Vagina (tissue), 2 donors: ENCODE measurements around the gene NID1. TPM values are rescaled to one million over a fixed set of nuclear protein-coding genes. Genes with fewer than 3 reads are reported as not detected.
A peak's percentile ranks its signal among the peaks of the same experiment; 100 is the strongest.

ENCODE experiments used
- DNase-seq, 2 donors: peaks; one replicate each; pipeline ENCODE4 v3.0.0-alpha.2; 2017; ENCODE audit errors: extremely low spot score in 2 of 2
- H3K27ac ChIP-seq: fragments of 200-600 bp; sonication (generic); one replicate; pipeline ENCODE4 v1.5.1; 2019
- H3K27me3 ChIP-seq: fragments of 200-600 bp; sonication (generic); one replicate; pipeline ENCODE4 v1.5.1; 2019
- H3K36me3 ChIP-seq, 2 donors: fragments of 200-600 bp; sonication (generic); one replicate each; pipeline ENCODE4 v1.5.1; 2017 to 2019
- H3K4me1 ChIP-seq: fragments of 200-600 bp; sonication (generic); one replicate; pipeline ENCODE4 v1.5.1; 2019
- H3K4me3 ChIP-seq, 2 donors: fragments of 200-600 bp; sonication (generic); 1 replicate in 1 of 2; 2 replicates in 1 of 2; pipeline ENCODE4 v1.5.1; 2016 to 2019
- H3K9me3 ChIP-seq: fragments of 200-600 bp; sonication (generic); one replicate; pipeline ENCODE4 v1.5.1; 2019
- CTCF ChIP-seq, 3 experiments: fragments of 450-650 bp in 2 of 3; fragments of 200-600 bp in 1 of 3; sonication (generic) in 1 of 3; IDR thresholded peaks; one replicate each; pipeline ENCODE4 v1.5.1; 2017 to 2019; ENCODE audit warnings: antibody characterized with exemption in 3 of 3, mild to moderate bottlenecking in 2 of 3, moderate library complexity in 2 of 3
- POLR2A ChIP-seq, 2 donors: fragments of 450-650 bp; IDR thresholded peaks; one replicate each; pipeline ENCODE4 v1.6.1; 2017; ENCODE audit warnings: antibody characterized with exemption in 2 of 2, mild to moderate bottlenecking in 2 of 2, moderate library complexity in 2 of 2
- POLR2AphosphoS5 ChIP-seq, 2 donors: sonication (generic); formaldehyde crosslinking; IDR thresholded peaks; one replicate each; pipeline ENCODE4 v1.9.0; 2017; ENCODE audit warnings: antibody characterized with exemption in 2 of 2, mild to moderate bottlenecking in 2 of 2, low read depth in 1 of 2; ENCODE audit not compliant: insufficient read depth in 1 of 2
- intact Hi-C: fragments of 100-400 bp; cut with DNase I; formaldehyde crosslinking; loops from one replicate; pipeline ENCODE4 v1.15.1; 2023
- total RNA-seq: library from RNA; depleted of rRNA; stranded (reverse); fragments of >200 nt; gene quantifications from one replicate; pipeline ENCODE4 v1.2.3, GENCODE V29; 2016

NID1 gene
- total RNA-seq, 1 donor from 2014 or later, result 154 TPM

- DNase-seq, result no peak
- peaks cover 8% of the 10 kb centered on the region for H3K4me1 ChIP-seq
- H3K27ac ChIP-seq, result no peak overlapping the region
- H3K4me3 ChIP-seq, result no peak overlapping the region
- H3K27me3 ChIP-seq, result no peaks in the 10 kb centered on the region
- TF ChIP-seq POLR2AphosphoS5 (IDR thresholded peaks at IDR 0.05; ENCODE audit: insufficient read depth in 1 of 2, low read depth in 1 of 2) (no peak), POLR2A (IDR thresholded peaks at IDR 0.05) (no peak), CTCF (IDR thresholded peaks at IDR 0.05) (no peak)
- intact Hi-C loops, result no loop called here
- H3K36me3 ChIP-seq, result no peaks in the 10 kb centered on the region
- no peaks in the 10 kb centered on the region for H3K9me3 ChIP-seq
These were observed 113.2 kb downstream of the NID1 start for GRCh38 chr1:235951661-235952060.

DNA sequence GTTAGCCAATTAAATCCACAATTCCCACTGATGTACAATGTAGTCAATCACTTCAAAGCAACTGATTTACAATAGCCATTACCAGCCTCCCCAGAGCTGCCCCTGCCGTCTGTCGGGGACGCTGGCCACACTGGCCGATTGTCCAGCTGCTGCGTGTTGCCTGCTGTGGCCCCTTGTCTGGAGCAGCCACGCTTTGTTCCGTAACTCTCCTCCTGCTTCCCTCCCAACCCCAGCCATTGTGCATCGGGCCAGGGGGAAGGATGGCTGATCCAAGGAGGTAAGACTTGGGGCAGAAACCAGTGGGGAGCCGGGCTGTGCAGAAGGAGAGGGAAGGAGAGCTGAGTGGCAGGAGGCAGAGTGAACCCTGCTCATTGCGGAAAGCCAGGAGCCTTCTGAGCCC lies 114.6 kb downstream of the NID1 start:
- intact Hi-C loops, result no loop called here
- Histone ChIP-seq H3K27me3 (no peaks in the 10 kb centered on the region), H3K4me3 (no peak overlapping the region), H3K27ac (no peak overlapping the region), H3K9me3 (no peaks in the 10 kb centered on the region), H3K36me3 (no peaks in the 10 kb centered on the region), H3K4me1 (peaks cover 8% of the 10 kb centered on the region)
- peak in 1 of 2 donors; percentile 67 for DNase-seq
- TF ChIP-seq POLR2A (IDR thresholded peaks at IDR 0.05) (no peak), POLR2AphosphoS5 (IDR thresholded peaks at IDR 0.05; ENCODE audit: insufficient read depth in 1 of 2, low read depth in 1 of 2) (no peak), CTCF (IDR thresholded peaks at IDR 0.05) (no peak)

DNA sequence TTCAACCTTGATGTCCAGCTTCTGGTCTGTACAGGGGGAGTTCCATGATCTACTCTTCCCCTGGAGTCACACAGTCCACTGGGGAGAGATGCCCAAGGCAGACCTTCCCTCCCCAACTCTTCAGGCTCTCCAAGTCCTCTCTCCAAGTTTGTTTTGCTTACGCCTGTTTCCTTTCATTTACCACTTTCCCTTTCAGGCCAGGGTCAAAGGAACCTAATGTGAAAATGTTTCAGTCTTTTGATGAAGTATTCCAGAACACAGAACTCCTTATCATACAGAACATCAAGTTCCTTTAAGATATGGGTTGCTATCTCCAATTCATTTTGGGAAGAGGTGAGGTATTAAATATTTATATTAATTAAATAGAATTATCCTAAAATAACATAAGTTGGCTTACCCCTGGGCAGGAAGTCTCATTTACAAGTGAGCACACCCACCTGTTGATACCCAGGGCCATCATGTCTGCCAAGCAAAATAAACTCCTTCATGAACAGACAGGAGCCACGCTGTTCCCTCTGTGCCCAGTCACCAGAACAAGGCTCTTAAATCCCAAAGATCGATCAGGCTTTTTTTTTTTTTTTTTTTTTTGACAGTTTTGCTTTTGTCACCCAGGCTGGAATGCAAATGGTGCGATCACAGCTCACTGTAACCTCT lies 116.0 kb downstream of the NID1 start:
- TF ChIP-seq POLR2AphosphoS5 (IDR thresholded peaks at IDR 0.05; ENCODE audit: insufficient read depth in 1 of 2, low read depth in 1 of 2), result peak in 1 of 2 donors; percentile 68
- no peak for TF ChIP-seq POLR2A (IDR thresholded peaks at IDR 0.05)
- no peak for TF ChIP-seq CTCF (IDR thresholded peaks at IDR 0.05)
- Histone ChIP-seq H3K27me3 (no peaks in the 10 kb centered on the region), H3K4me1 (peaks cover 10% of the 10 kb centered on the region), H3K36me3 (no peaks in the 10 kb centered on the region), H3K9me3 (no peaks in the 10 kb centered on the region), H3K27ac (no peak overlapping the region), H3K4me3 (no peak overlapping the region)
- DNase-seq, result no peak
- intact Hi-C loops, result no loop called here

DNA sequence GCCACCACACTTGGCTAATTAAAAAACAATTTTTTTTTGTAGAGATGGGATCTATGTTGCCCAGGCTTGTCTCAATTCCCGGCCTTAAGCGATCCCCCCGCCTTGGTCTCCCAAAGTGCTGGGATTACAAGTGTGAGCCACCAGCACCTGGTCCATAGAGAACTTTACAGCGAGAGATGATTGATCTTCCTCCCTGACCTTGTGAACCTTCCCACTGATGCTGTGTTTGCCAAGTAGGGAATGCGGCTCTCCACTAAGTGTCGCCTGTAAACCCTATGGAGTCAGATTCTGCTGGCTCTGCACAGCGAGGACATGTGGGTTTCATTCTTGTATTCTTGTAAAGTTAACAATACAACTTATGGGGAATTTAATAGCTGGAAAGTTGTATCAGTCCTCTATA lies 116.9 kb downstream of the NID1 start:
- Histone ChIP-seq H3K4me3 (no peak overlapping the region), H3K27me3 (no peaks in the 10 kb centered on the region), H3K9me3 (no peaks in the 10 kb centered on the region), H3K27ac (no peak overlapping the region), H3K4me1 (peaks cover 19% of the 10 kb centered on the region), H3K36me3 (no peaks in the 10 kb centered on the region)
- DNase-seq, result no peak
- TF ChIP-seq POLR2A (IDR thresholded peaks at IDR 0.05) (no peak), POLR2AphosphoS5 (IDR thresholded peaks at IDR 0.05; ENCODE audit: insufficient read depth in 1 of 2, low read depth in 1 of 2) (no peak), CTCF (IDR thresholded peaks at IDR 0.05) (no peak)
- intact Hi-C loops, result no loop called here

DNA sequence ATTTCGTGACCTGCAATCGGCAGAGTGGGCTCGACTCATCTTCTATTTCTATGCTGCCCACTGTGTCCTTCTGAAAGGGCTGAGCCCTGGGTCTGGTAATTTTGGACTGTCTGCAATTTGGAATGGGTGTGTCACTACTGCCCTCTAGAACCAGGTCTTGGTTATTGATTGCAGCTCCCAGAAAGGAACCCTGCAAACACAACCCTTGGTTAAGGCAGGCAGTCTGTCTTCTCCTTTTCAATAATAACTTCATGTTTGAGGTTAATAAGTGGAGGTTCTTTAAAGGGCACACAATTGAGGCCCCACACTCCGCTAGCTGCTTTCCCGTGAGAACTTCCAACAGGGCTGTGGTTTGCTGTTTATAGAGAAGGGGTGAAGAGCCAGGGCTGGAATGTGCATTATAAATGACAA lies 118.3 kb downstream of the NID1 start:
- peak in 1 of 2 donors; percentile 75 for DNase-seq
- TF ChIP-seq POLR2AphosphoS5 (IDR thresholded peaks at IDR 0.05; ENCODE audit: insufficient read depth in 1 of 2, low read depth in 1 of 2) (no peak), POLR2A (IDR thresholded peaks at IDR 0.05) (no peak), CTCF (IDR thresholded peaks at IDR 0.05) (no peak)
- Histone ChIP-seq H3K9me3 (no peaks in the 10 kb centered on the region), H3K36me3 (no peaks in the 10 kb centered on the region), H3K4me1 (peaks cover 29% of the 10 kb centered on the region), H3K27ac (no peak overlapping the region), H3K4me3 (no peak overlapping the region), H3K27me3 (no peaks in the 10 kb centered on the region)
- intact Hi-C loops, result no loop called here
